GM12878 (cell line): ENCODE measurements around the gene ANKRD33. TPM values are rescaled to one million over a fixed set of nuclear protein-coding genes. Genes with fewer than 3 reads are reported as not detected.

ENCODE experiments used
- ATAC-seq: fragments of 200-7000 bp; cut with Tn5 transposase; 3 replicates; pipeline ENCODE4 v1.9.1; 2020; ENCODE audit warnings: mild to moderate bottlenecking, moderate library complexity
- BruUV-seq: library from RNA; stranded (reverse); fragments of 400-500 nt; replicated peaks from 2 replicates; lab custom pipeline; 2021; lab: Mats Ljungman, UMichigan
- CTCF ChIA-PET: fragments of 300-600 bp; sonication (Branson Sonifier 250); formaldehyde crosslinking; extraction: SDS; loops from one replicate; lab custom pipeline; 2021; ENCODE audit warnings: inconsistent platforms; lab: Yijun Ruan, JAX
- POLR2A ChIA-PET: fragments of 350-600 bp; formaldehyde crosslinking; extraction: SDS; loops from one replicate; lab custom pipeline; 2021; ENCODE audit warnings: inconsistent platforms; lab: Charles Lee
- RAD21 ChIA-PET: fragments of 300-600 bp; sonication (Branson Sonifier 250); formaldehyde crosslinking; loops from one replicate; lab custom pipeline; 2023; ENCODE audit warnings: antibody characterized with exemption; ENCODE audit not compliant: unreplicated experiment; lab: Charles Lee
- SMC1A ChIA-PET: fragments of 300-600 bp; sonication (Branson Sonifier 250); formaldehyde crosslinking; loops from one replicate; lab custom pipeline; 2023; ENCODE audit not compliant: unreplicated experiment, uncharacterized antibody; lab: Charles Lee
- DNase-seq: peaks from one replicate; pipeline ENCODE4 v3.0.0-alpha.2; 2011; ENCODE audit warnings: low read depth, low spot score
- FAIRE-seq: peaks from 3 replicates; lab custom pipeline; 2011; peaks lifted over from hg19 to GRCh38; lab: Jason Lieb, UNC
- H2AFZ ChIP-seq: 2 replicates; pipeline ENCODE4 v1.6.0; 2011; ENCODE audit warnings: low read depth, low read length, control low read depth; ENCODE audit not compliant: control insufficient read depth
- H3K27ac ChIP-seq: 2 replicates; pipeline ENCODE4 v1.5.1; 2011; ENCODE audit warnings: control low read depth; ENCODE audit not compliant: control insufficient read depth, insufficient read depth
- H3K27me3 ChIP-seq, 2 experiments: replicated peaks in 1 of 2; 2 replicates each; pipeline versions ENCODE4 v1.6.0 to v1.6.1; 2011; ENCODE audit warnings: low read length in 1 of 2; ENCODE audit not compliant: control insufficient read depth in 2 of 2, insufficient read depth in 2 of 2
- H3K36me3 ChIP-seq, 2 experiments: 2 replicates each; pipeline ENCODE4 v1.5.1; 2011; ENCODE audit warnings: low read length in 1 of 2; ENCODE audit not compliant: control insufficient read depth in 2 of 2, insufficient read depth in 2 of 2
- H3K4me1 ChIP-seq: 2 replicates; pipeline ENCODE4 v1.6.1; 2011; ENCODE audit warnings: mild to moderate bottlenecking, low read length, moderate library complexity, mixed read lengths; ENCODE audit not compliant: control insufficient read depth, insufficient read depth
- H3K4me2 ChIP-seq: 2 replicates; pipeline ENCODE4 v1.6.0; 2011; ENCODE audit warnings: control low read depth; ENCODE audit not compliant: control insufficient read depth, insufficient read depth
- H3K4me3 ChIP-seq: fragments of 200-600 bp; sonication (generic); 2 replicates; pipeline ENCODE4 v1.5.1; 2016
- H3K79me2 ChIP-seq: 2 replicates; pipeline ENCODE4 v1.6.0; 2011; ENCODE audit warnings: low read length; ENCODE audit not compliant: control insufficient read depth, insufficient read depth
- H3K9ac ChIP-seq: 2 replicates; pipeline ENCODE4 v1.8.0; 2011; ENCODE audit warnings: low read length, control low read depth, mixed read lengths; ENCODE audit not compliant: control insufficient read depth, insufficient read depth
- H3K9me3 ChIP-seq: replicated peaks from 3 replicates; pipeline ENCODE4 v1.5.1; 2011; ENCODE audit warnings: mild to moderate bottlenecking, low read length; ENCODE audit not compliant: control insufficient read depth, insufficient read depth
- H4K20me1 ChIP-seq: 2 replicates; pipeline ENCODE4 v1.6.0; 2011; ENCODE audit not compliant: control insufficient read depth, insufficient read depth
- CBX3 ChIP-seq: fragments of 200-600 bp; sonication (generic); IDR thresholded peaks from 2 replicates; pipeline ENCODE4 v1.6.1; 2016; ENCODE audit warnings: low read depth, borderline replicate concordance
- GATAD2B ChIP-seq: fragments of 450-650 bp; conservative IDR thresholded peaks from 2 replicates; pipeline ENCODE4 v1.6.1; 2017; ENCODE audit warnings: low read depth, mild to moderate bottlenecking, moderate library complexity
- IKZF1 ChIP-seq: fragments of 450-650 bp; conservative IDR thresholded peaks from 2 replicates; pipeline ENCODE4 v1.6.1; 2017; ENCODE audit warnings: antibody characterized with exemption, mild to moderate bottlenecking
- IRF4 ChIP-seq: IDR thresholded peaks from 2 replicates; pipeline ENCODE4 v1.6.1; 2011; ENCODE audit warnings: low read depth, low read length
- NFYA ChIP-seq: IDR thresholded peaks from 2 replicates; pipeline ENCODE4 v1.6.1; 2011; ENCODE audit warnings: low read depth, mild to moderate bottlenecking, low read length, improper control_type of control experiment, borderline replicate concordance
- POU2F2 ChIP-seq: IDR thresholded peaks from 3 replicates; pipeline ENCODE4 v1.6.1; 2011; ENCODE audit warnings: low read depth, mild to moderate bottlenecking, low read length, borderline replicate concordance
- RELA ChIP-seq: fragments of 450-650 bp; IDR thresholded peaks from 2 replicates; pipeline ENCODE4 v1.8.0; 2014; ENCODE audit warnings: borderline replicate concordance; ENCODE audit not compliant: partially characterized antibody
- ZNF384 ChIP-seq: IDR thresholded peaks from 2 replicates; pipeline ENCODE4 v1.6.1; 2012; ENCODE audit warnings: low read depth, mild to moderate bottlenecking, low read length, improper control_type of control experiment, borderline replicate concordance
- WGBS: methylation state at CpG from one replicate; pipeline ENCODE4 v1.1.6; 2016; ENCODE audit warnings: low lambda C conversion rate; ENCODE audit not compliant: insufficient replicate concordance, insufficient coverage; ENCODE audit errors: missing lambda C conversion rate; 5-methylcytosine and 5-hydroxymethylcytosine counted together
- in situ Hi-C: fragments of 300-500 bp; cut with MboI; formaldehyde crosslinking; loops from 9 replicates; pipeline ENCODE4 v1.14.3; 2018; ENCODE audit warnings: mixed read lengths
- intact Hi-C: fragments of 100-400 bp; cut with micrococcal nuclease; formaldehyde crosslinking; loops from one replicate; pipeline ENCODE4 v1.14.2; 2022; ENCODE audit not compliant: unreplicated experiment
- polyA plus RNA-seq, 11 experiments: library from polyadenylated mRNA; depleted of rRNA in 4 of 11; unstranded in 6 of 11; stranded (reverse) in 5 of 11; fragments of >200 nt; fragmentation: Nextera tagmentation in 4 of 11; fragmentation: Illumina TruSeq in 1 of 11; extraction: Ambion mirVana in 4 of 11; extraction: Trizol in 1 of 11; gene quantifications; 1 replicate in 1 of 11; 2 replicates in 10 of 11; pipeline versions ENCODE4 v1.2.1 to v1.2.3, GENCODE V29; 2011 to 2016; ENCODE audit warnings: inconsistent platforms in 2 of 11, missing spikeins in 2 of 11, low read depth in 1 of 11
- total RNA-seq, 4 experiments: library from RNA; depleted of rRNA in 3 of 4; stranded (reverse); fragments of >200 nt in 3 of 4; fragmentation: Illumina TruSeq in 1 of 4; extraction: Trizol in 1 of 4; gene quantifications; 2 replicates each; pipeline versions ENCODE4 v1.2.1 to v1.2.3, GENCODE V29; 2013 to 2021
- TF ChIP-seq, protein P1 (sequence below): IDR thresholded peaks from 2 replicates; pipeline ENCODE4 v1.6.1; 2012; ENCODE audit warnings: low read depth, low read length, improper control_type of control experiment

ANKRD33 gene
- total and polyA plus RNA-seq, 10 of the 15 experiments (the other 5 are each of a cell fraction or from before 2014, with no cell fraction given): not detected

- TF ChIP-seq, protein P1, sequence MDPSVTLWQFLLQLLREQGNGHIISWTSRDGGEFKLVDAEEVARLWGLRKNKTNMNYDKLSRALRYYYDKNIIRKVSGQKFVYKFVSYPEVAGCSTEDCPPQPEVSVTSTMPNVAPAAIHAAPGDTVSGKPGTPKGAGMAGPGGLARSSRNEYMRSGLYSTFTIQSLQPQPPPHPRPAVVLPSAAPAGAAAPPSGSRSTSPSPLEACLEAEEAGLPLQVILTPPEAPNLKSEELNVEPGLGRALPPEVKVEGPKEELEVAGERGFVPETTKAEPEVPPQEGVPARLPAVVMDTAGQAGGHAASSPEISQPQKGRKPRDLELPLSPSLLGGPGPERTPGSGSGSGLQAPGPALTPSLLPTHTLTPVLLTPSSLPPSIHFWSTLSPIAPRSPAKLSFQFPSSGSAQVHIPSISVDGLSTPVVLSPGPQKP: no peak
- TF ChIP-seq GATAD2B: no peak
Measured at GRCh38 chr12:51864833-51865670, 22.9 kb upstream of the ANKRD33 start (continued).

GRCh38 chr12:51865757-51866270 lies 22.1 kb upstream of the ANKRD33 start:
- FAIRE-seq (no peak), ATAC-seq (no peak), DNase-seq (no peak)
- Histone ChIP-seq H3K27ac (no peak overlapping the region), H3K4me3 (no peak overlapping the region), H3K36me3 (no peaks in the 10 kb centered on the region), H3K4me2 (no peak overlapping the region), H3K79me2 (no peaks in the 10 kb centered on the region), H3K9me3 (no peaks in the 10 kb centered on the region), H3K9ac (no peak overlapping the region), H3K4me1 (no peaks in the 10 kb centered on the region), H3K27me3 (peaks cover 20 to 21% of the 10 kb centered on the region in 2 experiments), H4K20me1 (no peaks in the 10 kb centered on the region), H2AFZ (no peak overlapping the region)
- ChIA-PET RAD21 (no interaction called here), SMC1A (no interaction called here), CTCF (interaction anchor here (0.7 kb wide), 1 partner anchor 272 kb away, joined by 3 read pairs; no protein-coding TSS in a partner anchor), POLR2A (no interaction called here)
- intact Hi-C loops (no loop called here), in situ Hi-C loops (no loop called here)
- no peak for TF ChIP-seq IKZF1
- TF ChIP-seq ZNF384: no peak
- TF ChIP-seq POU2F2: no peak
- no peak for TF ChIP-seq CBX3
- TF ChIP-seq IRF4: no peak
- no peak for TF ChIP-seq RELA
- no peak for TF ChIP-seq NFYA
- WGBS: 17% methylated on average over 7 of the region's 7 CpGs
- no TSS peak for BruUV-seq
